ENCODE results near the gene TEFM. TPM values are rescaled to one million over a fixed set of nuclear protein-coding genes. Genes with fewer than 3 reads are reported as not detected.
"Not testable (repeated sequence)": the region's sequence is repeated elsewhere in the genome, so short reads cannot be mapped to it uniquely, and the experiment has no call there.

Gene TEFM
- total and polyA plus RNA-seq, 2 of the 8 experiments (the other 6 are each of a cell fraction or from before 2014, with no cell fraction given), result 6.1 to 10.9 TPM

DNA sequence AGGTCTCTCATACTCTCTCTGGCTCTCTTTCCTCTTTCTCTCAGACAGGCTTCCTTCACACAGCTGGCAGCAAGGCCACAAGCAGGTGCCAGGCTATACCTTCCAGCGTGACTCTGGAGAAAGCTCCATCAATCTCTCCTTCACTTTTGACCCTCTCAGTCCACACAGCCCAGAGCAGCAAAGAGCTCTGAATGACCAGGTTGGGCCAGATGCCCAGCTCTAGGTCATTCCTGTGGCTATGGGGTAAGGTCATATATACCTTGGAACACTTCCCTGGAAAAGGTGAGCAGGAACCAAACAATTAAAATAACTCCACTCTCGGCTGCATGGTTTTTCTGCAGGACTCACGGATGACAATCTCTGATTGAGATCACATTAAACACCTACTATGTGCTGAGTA, 24.5 kb upstream of the TEFM start (continued):
- no peak for TF ChIP-seq EGR1 (IDR thresholded peaks at IDR 0.05; ENCODE audit: borderline replicate concordance, low read depth, low read length)
- TF ChIP-seq SP4 (IDR thresholded peaks at IDR 0.05; ENCODE audit: low read length), result no peak
- TF ChIP-seq SP2 (IDR thresholded peaks at IDR 0.05; ENCODE audit: low read length), result no peak
- TF ChIP-seq MAFK (IDR thresholded peaks at IDR 0.05; ENCODE audit: low read depth, low read length), result no peak

DNA sequence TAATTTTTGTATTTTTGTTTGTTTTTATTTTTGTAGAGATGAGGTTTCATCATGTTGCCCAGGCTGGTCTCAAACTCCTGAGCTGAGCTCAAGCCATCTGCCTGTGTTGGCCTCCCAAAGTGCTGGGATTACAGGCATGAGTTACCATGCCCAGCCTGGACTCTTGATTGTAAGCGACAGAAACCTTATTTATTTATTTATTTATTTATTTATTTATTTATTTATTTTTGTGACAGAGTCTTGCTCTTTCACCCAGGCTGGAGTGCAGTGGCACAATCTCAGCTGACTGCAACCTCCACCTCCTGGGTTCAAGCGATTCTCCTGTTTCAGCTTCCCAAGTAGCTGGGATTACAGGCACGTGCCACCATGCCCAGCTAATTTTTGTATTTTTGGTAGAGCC, 23.8 kb upstream of the TEFM start:
- CTCF ChIA-PET (ENCODE audit: partially characterized antibody), result interaction anchor here (0.7 to 1.4 kb wide), 2 partner anchors 10 to 13 kb away, joined by 3 read pairs; no protein-coding TSS in a partner anchor

More for the DNA sequence above, 23.8 kb upstream of the TEFM start:
- H3K36me3 ChIP-seq (ENCODE audit: control insufficient read depth in 2 of 4, insufficient read depth in 4 of 4, low read length in 3 of 4); H3K23ac ChIP-seq (ENCODE audit: insufficient read length); H3K14ac ChIP-seq (ENCODE audit: insufficient read length); H2BK15ac ChIP-seq (ENCODE audit: low read length); DNase-seq (ENCODE audit: low read depth in 1 of 2, low spot score in 2 of 2); H2BK20ac ChIP-seq (ENCODE audit: low read length); H4K91ac ChIP-seq (replicated peaks; ENCODE audit: insufficient read length, low read length); H2AFZ ChIP-seq (ENCODE audit: low read length); H3K4me1 ChIP-seq (replicated peaks in 1 of 4; ENCODE audit: control insufficient read depth in 3 of 4, insufficient read depth in 4 of 4, low read length in 3 of 4); FAIRE-seq; H2BK12ac ChIP-seq (ENCODE audit: low read depth, low read length); H3K4me2 ChIP-seq (ENCODE audit: insufficient read depth in 1 of 2, low read depth in 2 of 2, low read length in 2 of 2); H3K9ac ChIP-seq (replicated peaks in 1 of 4; ENCODE audit: extremely low read depth in 1 of 4, low read depth in 3 of 4, low read length in 3 of 4); H3K27ac ChIP-seq (ENCODE audit: low read depth, low read length); H3K4me3 ChIP-seq (ENCODE audit: extremely low read depth in 1 of 4, insufficient read depth in 2 of 4, low read depth in 3 of 4, low read length in 4 of 4); H3K27me3 ChIP-seq (replicated peaks in 1 of 4; ENCODE audit: control insufficient read depth in 3 of 4, extremely low read depth in 1 of 4, insufficient read depth in 3 of 4, low read length in 3 of 4); H3K23me2 ChIP-seq (ENCODE audit: low read depth, low read length); H3K18ac ChIP-seq (ENCODE audit: extremely low read depth, low read length); H3K79me2 ChIP-seq (ENCODE audit: control insufficient read depth in 1 of 2, insufficient read depth in 2 of 2, low read length in 2 of 2); H3K79me1 ChIP-seq (ENCODE audit: low read depth, low read length); H4K8ac ChIP-seq (ENCODE audit: extremely low read depth, insufficient read depth, low read length); H3K9me3 ChIP-seq (ENCODE audit: insufficient read depth in 2 of 2, low read depth in 1 of 2, low read length in 1 of 2); H3K56ac ChIP-seq (replicated peaks; ENCODE audit: insufficient read length, low read depth, low read length); H4K5ac ChIP-seq (ENCODE audit: insufficient read length, low read depth, low read length); H3K4ac ChIP-seq (replicated peaks; ENCODE audit: insufficient read length, low read depth, low read length); H2BK5ac ChIP-seq (ENCODE audit: low read depth, low read length); H2BK120ac ChIP-seq (replicated peaks; ENCODE audit: low read depth, low read length); H2AK5ac ChIP-seq (ENCODE audit: low read depth, low read length); H4K20me1 ChIP-seq (replicated peaks in 1 of 2; ENCODE audit: control insufficient read depth in 1 of 2, insufficient read depth in 2 of 2, low read length in 2 of 2): not testable (repeated sequence)
- POLR2A ChIA-PET (ENCODE audit: partially characterized antibody), result interaction anchor here (0.6 kb wide), 1 partner anchor 57 kb away, joined by 3 read pairs; no protein-coding TSS in a partner anchor
- WGBS, 2 experiments (ENCODE audit: extremely low coverage in 1 of 2, insufficient coverage in 1 of 2, insufficient read length in 1 of 2, insufficient replicate concordance in 2 of 2, low coverage in 1 of 2, low lambda C conversion rate in 2 of 2, missing lambda C conversion rate in 1 of 2), result 85% methylated on average over 3 of the region's 3 CpGs; no CpG with 5 or more reads in 1 of the 2 experiments
